HG03558 (cell line): Measurements from ENCODE around the gene APOB.

Source experiments
- ATAC-seq: cut with Tn5 transposase; IDR thresholded peaks from one replicate; pipeline ENCODE4 v1.9.1; 2021; ENCODE audit warnings: moderate number of reproducible peaks; ENCODE audit not compliant: unreplicated experiment; ENCODE audit errors: extremely low read depth

APOB gene

GRCh38 chr2:20990442-20991430 is 53.1 kb downstream of the APOB start:
- ATAC-seq, result no peak

GRCh38 chr2:20989404-20989803 is 54.5 kb downstream of the APOB start:
- no peak for ATAC-seq

- no peak for ATAC-seq
Measured at GRCh38 chr2:20988905-20989304, 55.0 kb downstream of the APOB start.

- no peak for ATAC-seq
Measured at GRCh38 chr2:20986024-20986939, 57.6 kb downstream of the APOB start.

- no peak for ATAC-seq
Measured at GRCh38 chr2:20985062-20985461, 58.8 kb downstream of the APOB start.

- no peak for ATAC-seq
Measured at GRCh38 chr2:20984408-20984807, 59.5 kb downstream of the APOB start.

GRCh38 chr2:20983844-20984243 is 60.0 kb downstream of the APOB start:
- ATAC-seq, result no peak

GRCh38 chr2:20982861-20983260 is 61.0 kb downstream of the APOB start:
- ATAC-seq, result no peak

GRCh38 chr2:20977520-20978180 is 66.2 kb downstream of the APOB start:
- ATAC-seq, result no peak

GRCh38 chr2:20976527-20976926 is 67.3 kb downstream of the APOB start:
- no peak for ATAC-seq

GRCh38 chr2:20972792-20973565 is 70.9 kb downstream of the APOB start:
- ATAC-seq, result no peak

- ATAC-seq, result no peak
Measured at GRCh38 chr2:20972110-20972509, 71.8 kb downstream of the APOB start.

GRCh38 chr2:20970068-20970467 is 73.8 kb downstream of the APOB start:
- ATAC-seq, result no peak

GRCh38 chr2:20966061-20966595 is 77.7 kb downstream of the APOB start:
- ATAC-seq, result no peak

GRCh38 chr2:20965221-20965620 is 78.7 kb downstream of the APOB start:
- no peak for ATAC-seq

- ATAC-seq, result no peak
Measured at GRCh38 chr2:20963867-20964266, 80.0 kb downstream of the APOB start.

GRCh38 chr2:20962939-20963557 is 80.8 kb downstream of the APOB start:
- no peak for ATAC-seq

GRCh38 chr2:20961858-20962257 is 82.0 kb downstream of the APOB start:
- ATAC-seq, result no peak

GRCh38 chr2:20960003-20960402 is 83.9 kb downstream of the APOB start:
- no peak for ATAC-seq
